Endometrial microvascular endothelial cells (primary cell): ENCODE measurements around the gene COQ9. TPM values are rescaled to one million over a fixed set of nuclear protein-coding genes. Genes with fewer than 3 reads are reported as not detected.
"Not testable (repeated sequence)": the region's sequence is repeated elsewhere in the genome, so short reads cannot be mapped to it uniquely, and the experiment has no call there.

Source experiments
- in situ Hi-C: cut with HindIII; loops from 2 replicates; pipeline ENCODE4 v1.10.0; 2017; ENCODE audit warnings: low sequenced_read_pairs, low pct_unique_long_range_greater_than_20kb; ENCODE audit errors: inconsistent ontology term
- total RNA-seq: library from RNA; depleted of rRNA; stranded (reverse); fragments of >200 nt; gene quantifications from one replicate; pipeline ENCODE4 v1.2.3, GENCODE V29; 2015; ENCODE audit errors: inconsistent ontology term

The COQ9 gene
- total RNA-seq, 1 donor from 2014 or later = 52.5 TPM

GRCh38 chr16:57481421-57481820, 34.1 kb downstream of the COQ9 start:
- in situ Hi-C loops = no loop called here

GRCh38 chr16:57482845-57483545, 35.7 kb downstream of the COQ9 start:
- in situ Hi-C loops = no loop called here

- in situ Hi-C loops = no loop called here
Measured at GRCh38 chr16:57483725-57484514, 36.6 kb downstream of the COQ9 start.

GRCh38 chr16:57484515-57485005, 37.3 kb downstream of the COQ9 start:
- in situ Hi-C loops = no loop called here

GRCh38 chr16:57485091-57485915, 38.0 kb downstream of the COQ9 start:
- in situ Hi-C loops = no loop called here

GRCh38 chr16:57485916-57486857, 38.9 kb downstream of the COQ9 start, which contains the start of gene DOK4:
DOK4 (minus strand) TSS chr16:57486493; CDS start chr16:57479507, 6,986 bp downstream.
- in situ Hi-C loops = no loop called here

GRCh38 chr16:57486858-57487834, 39.9 kb downstream of the COQ9 start:
- in situ Hi-C loops = no loop called here

GRCh38 chr16:57489229-57489628, 42.0 kb downstream of the COQ9 start:
- in situ Hi-C loops = no loop called here

- in situ Hi-C loops = no loop called here
Measured at GRCh38 chr16:57493767-57494166, 46.5 kb downstream of the COQ9 start.

GRCh38 chr16:57497121-57497520, 49.8 kb downstream of the COQ9 start:
- in situ Hi-C loops = no loop called here

- in situ Hi-C loops = no loop called here
Measured at GRCh38 chr16:57498031-57498430, 50.8 kb downstream of the COQ9 start.

- in situ Hi-C loops = not testable (repeated sequence)
Measured at GRCh38 chr16:57499941-57500340, 52.7 kb downstream of the COQ9 start.

- in situ Hi-C loops = no loop called here
Measured at GRCh38 chr16:57500578-57501111, 53.4 kb downstream of the COQ9 start.

- in situ Hi-C loops = no loop called here
Measured at GRCh38 chr16:57501492-57501891, 54.2 kb downstream of the COQ9 start.

- in situ Hi-C loops = no loop called here
Measured at GRCh38 chr16:57502048-57502775, 54.9 kb downstream of the COQ9 start.

GRCh38 chr16:57503366-57503765, 56.1 kb downstream of the COQ9 start:
- in situ Hi-C loops = no loop called here
